H9 (cell line): ENCODE measurements around the gene HTRA3. TPM values are rescaled to one million over a fixed set of nuclear protein-coding genes. Genes with fewer than 3 reads are reported as not detected.

Source experiments
- DNase-seq: peaks from one replicate; pipeline ENCODE4 v3.0.0-alpha.2; 2017
- H2AFZ ChIP-seq: one replicate; pipeline ENCODE4 v1.6.1; 2013; ENCODE audit warnings: mild to moderate bottlenecking, low read length, control low read depth, moderate library complexity
- H2AK5ac ChIP-seq: 2 replicates; pipeline ENCODE4 v1.6.1; 2013; ENCODE audit warnings: low read length, control low read depth, mixed read lengths; ENCODE audit not compliant: insufficient read length
- H2BK120ac ChIP-seq: one replicate; pipeline ENCODE4 v1.6.1; 2013; ENCODE audit warnings: low read depth, mild to moderate bottlenecking, low read length, control low read depth, inconsistent platforms; ENCODE audit not compliant: poor library complexity, severe bottlenecking
- H2BK12ac ChIP-seq: 2 replicates; pipeline ENCODE4 v1.6.1; 2013; ENCODE audit warnings: low read length, control low read depth, mixed read lengths, low read depth; ENCODE audit not compliant: insufficient read length
- H2BK15ac ChIP-seq: 2 replicates; pipeline ENCODE4 v1.6.1; 2013; ENCODE audit warnings: low read depth, low read length, control low read depth
- H2BK20ac ChIP-seq: one replicate; pipeline ENCODE4 v1.6.1; 2013; ENCODE audit warnings: low read depth, mild to moderate bottlenecking, low read length, control low read depth, inconsistent platforms; ENCODE audit not compliant: poor library complexity, severe bottlenecking
- H2BK5ac ChIP-seq: 2 replicates; pipeline ENCODE4 v1.6.1; 2013; ENCODE audit warnings: low read length, control low read depth, mixed read lengths; ENCODE audit not compliant: insufficient read length
- H3K14ac ChIP-seq: 2 replicates; pipeline ENCODE4 v1.6.1; 2013; ENCODE audit warnings: low read length, control low read depth; ENCODE audit not compliant: insufficient read depth
- H3K18ac ChIP-seq: 2 replicates; pipeline ENCODE4 v1.6.1; 2013; ENCODE audit warnings: low read depth, mild to moderate bottlenecking, mixed read lengths, low read length, control low read depth; ENCODE audit not compliant: insufficient read length
- H3K23ac ChIP-seq: 2 replicates; pipeline ENCODE4 v1.6.1; 2013; ENCODE audit warnings: low read length, control low read depth, mixed read lengths, low read depth; ENCODE audit not compliant: insufficient read length
- H3K23me2 ChIP-seq: 2 replicates; pipeline ENCODE4 v1.6.1; 2013; ENCODE audit warnings: low read depth, mild to moderate bottlenecking, mixed read lengths, low read length, control low read depth; ENCODE audit not compliant: insufficient read length, poor library complexity, severe bottlenecking
- H3K27ac ChIP-seq: 2 replicates; pipeline ENCODE4 v1.5.1; 2013; ENCODE audit warnings: low read length, control low read depth, mixed read lengths, low read depth; ENCODE audit not compliant: insufficient read length
- H3K27me3 ChIP-seq: 2 replicates; pipeline ENCODE4 v1.6.1; 2013; ENCODE audit warnings: low read length, control low read depth, inconsistent platforms; ENCODE audit not compliant: insufficient read depth
- H3K4ac ChIP-seq: 2 replicates; pipeline ENCODE4 v1.6.1; 2013; ENCODE audit warnings: low read depth, mild to moderate bottlenecking, control low read depth, inconsistent platforms, low read length, moderate library complexity
- H3K4me1 ChIP-seq: 2 replicates; pipeline ENCODE4 v1.6.1; 2013; ENCODE audit warnings: low read length, control low read depth, inconsistent platforms; ENCODE audit not compliant: insufficient read depth
- H3K4me2 ChIP-seq: 2 replicates; pipeline ENCODE4 v1.6.1; 2013; ENCODE audit warnings: low read length, control low read depth, mixed read lengths; ENCODE audit not compliant: insufficient read length, insufficient read depth
- H3K56ac ChIP-seq: 2 replicates; pipeline ENCODE4 v1.6.1; 2013; ENCODE audit warnings: low read depth, mild to moderate bottlenecking, mixed read lengths, low read length, control low read depth; ENCODE audit not compliant: insufficient read length
- H3K79me1 ChIP-seq: 2 replicates; pipeline ENCODE4 v1.6.1; 2013; ENCODE audit warnings: low read depth, mild to moderate bottlenecking, moderate library complexity, low read length, control low read depth, inconsistent platforms; ENCODE audit not compliant: insufficient read depth, poor library complexity, severe bottlenecking
- H3K79me2 ChIP-seq: 2 replicates; pipeline ENCODE4 v1.6.1; 2013; ENCODE audit warnings: low read length, control low read depth, inconsistent platforms; ENCODE audit not compliant: insufficient read depth
- H3K9ac ChIP-seq: 2 replicates; pipeline ENCODE4 v1.6.1; 2013; ENCODE audit warnings: low read length, control low read depth, mixed read lengths; ENCODE audit not compliant: insufficient read length; ENCODE audit errors: extremely low read depth
- H3K9me3 ChIP-seq: one replicate; pipeline ENCODE4 v1.6.1; 2013; ENCODE audit warnings: low read depth, low read length, inconsistent platforms; ENCODE audit not compliant: control insufficient read depth
- H3T11ph ChIP-seq: one replicate; pipeline ENCODE4 v1.6.1; 2013; ENCODE audit warnings: mild to moderate bottlenecking, low read length, control low read depth, inconsistent platforms
- H4K20me1 ChIP-seq: one replicate; pipeline ENCODE4 v1.6.1; 2013; ENCODE audit not compliant: control insufficient read depth, insufficient read length, insufficient read depth
- H4K5ac ChIP-seq: 2 replicates; pipeline ENCODE4 v1.6.1; 2013; ENCODE audit warnings: low read depth, mild to moderate bottlenecking, mixed read lengths, low read length, control low read depth; ENCODE audit not compliant: insufficient read length
- H4K8ac ChIP-seq: replicated peaks from 2 replicates; pipeline ENCODE4 v1.6.1; 2013; ENCODE audit warnings: low read length, control low read depth, mixed read lengths, low read depth; ENCODE audit not compliant: insufficient read length
- H4K91ac ChIP-seq: 2 replicates; pipeline ENCODE4 v1.6.1; 2013; ENCODE audit warnings: low read depth, mild to moderate bottlenecking, moderate library complexity, mixed read lengths, low read length, control low read depth; ENCODE audit not compliant: insufficient read length
- H3K27ac Mint-ChIP-seq, 3 experiments: 2 replicates in 2 of 3; 3 replicates in 1 of 3; pipeline ENCODE4 v1.8.0; 2020 to 2021; ENCODE audit warnings: mixed read lengths in 3 of 3, mild to moderate bottlenecking in 1 of 3, moderate library complexity in 1 of 3
- H3K27me3 Mint-ChIP-seq: 2 replicates; pipeline ENCODE4 v1.8.0; 2021; ENCODE audit warnings: low read depth, mild to moderate bottlenecking, moderate library complexity, mixed read lengths
- H3K36me3 Mint-ChIP-seq, 3 experiments: 2 replicates in 2 of 3; 3 replicates in 1 of 3; pipeline ENCODE4 v1.8.0; 2020 to 2021; ENCODE audit warnings: low read depth in 3 of 3, mixed read lengths in 3 of 3; ENCODE audit not compliant: insufficient read depth in 1 of 3
- H3K4me1 Mint-ChIP-seq, 2 experiments: 2 replicates each; pipeline ENCODE4 v1.8.0; 2020; ENCODE audit warnings: mixed read lengths in 2 of 2
- H3K4me3 Mint-ChIP-seq, 2 experiments: 2 replicates in 1 of 2; 3 replicates in 1 of 2; pipeline ENCODE4 v1.8.0; 2020 to 2021; ENCODE audit warnings: mild to moderate bottlenecking in 2 of 2, mixed read lengths in 2 of 2, moderate library complexity in 1 of 2
- H3K9me3 Mint-ChIP-seq, 2 experiments: 2 replicates in 1 of 2; 3 replicates in 1 of 2; pipeline ENCODE4 v1.8.0; 2020; ENCODE audit warnings: mild to moderate bottlenecking in 2 of 2, mixed read lengths in 2 of 2, moderate library complexity in 1 of 2
- WGBS: extraction: QIAGEN DNeasy Blood & Tissue Kit; methylation state at CpG from one replicate; pipeline ENCODE4 v1.1.7; 2013; ENCODE audit warnings: missing lambda C conversion rate, low lambda C conversion rate, mixed read lengths; ENCODE audit not compliant: insufficient read length; ENCODE audit errors: extremely low coverage; 5-methylcytosine and 5-hydroxymethylcytosine counted together
- total RNA-seq: library from RNA; stranded (reverse); gene quantifications from 2 replicates; pipeline ENCODE4 v1.2.1, GENCODE V29; 2021
- TF ChIP-seq, protein P1 (sequence below): fragments of 200-600 bp; sonication (generic); conservative IDR thresholded peaks from 3 replicates; pipeline ENCODE4 v1.8.0; 2021; ENCODE audit warnings: antibody characterized with exemption, mild to moderate bottlenecking

HTRA3 gene
- total RNA-seq, 1 experiment from 2014 or later, result 3.0 TPM

DNA sequence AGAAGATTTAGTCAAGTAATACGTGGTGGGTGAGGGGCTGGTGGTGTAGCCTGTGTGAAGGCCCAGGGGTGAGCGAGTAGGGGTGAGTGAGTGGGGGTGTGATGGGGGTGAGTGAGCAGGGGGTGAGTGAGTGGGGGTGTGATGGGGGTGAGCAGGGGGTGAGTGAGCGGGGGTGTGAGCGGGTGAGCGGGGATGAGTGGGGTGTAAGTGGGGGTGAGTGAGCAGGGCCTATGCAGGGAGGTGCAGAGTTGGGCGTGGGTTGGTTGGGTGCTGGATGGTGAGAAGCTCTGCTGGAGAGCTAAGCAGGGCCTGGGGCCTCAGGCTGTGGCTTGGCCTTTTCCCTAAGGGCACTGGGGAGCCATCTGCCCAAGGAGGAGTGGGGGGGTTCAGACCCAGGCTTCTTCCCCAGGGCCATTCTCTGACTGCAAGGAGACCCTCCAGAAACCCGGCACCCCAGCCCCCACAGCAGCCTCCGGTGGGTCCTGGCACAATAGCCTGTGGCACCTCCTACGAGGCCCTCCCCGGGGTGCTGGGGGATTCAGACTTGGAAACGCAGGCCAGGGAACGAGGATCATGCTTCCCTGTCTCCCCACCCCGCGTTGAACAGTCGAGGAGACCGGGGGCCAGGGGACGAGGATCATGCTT is 40.1 kb upstream of the HTRA3 start:
- H3K4me1 Mint-ChIP-seq, result peaks cover 21 to 22% of the 10 kb centered on the region in 2 experiments
- H3K27ac Mint-ChIP-seq, result no peak overlapping the region
- WGBS, result no CpG with 5 or more reads among the region's 17 CpGs
- H3K9ac ChIP-seq, result no peak overlapping the region
- no peak overlapping the region for H3T11ph ChIP-seq
- no peaks in the 10 kb centered on the region for H3K9me3 Mint-ChIP-seq
- no peak overlapping the region for H2AK5ac ChIP-seq
- H2AFZ ChIP-seq, result no peak overlapping the region
- H3K27ac ChIP-seq, result no peak overlapping the region
- no peaks in the 10 kb centered on the region for H3K9me3 ChIP-seq
- TF ChIP-seq, protein P1, sequence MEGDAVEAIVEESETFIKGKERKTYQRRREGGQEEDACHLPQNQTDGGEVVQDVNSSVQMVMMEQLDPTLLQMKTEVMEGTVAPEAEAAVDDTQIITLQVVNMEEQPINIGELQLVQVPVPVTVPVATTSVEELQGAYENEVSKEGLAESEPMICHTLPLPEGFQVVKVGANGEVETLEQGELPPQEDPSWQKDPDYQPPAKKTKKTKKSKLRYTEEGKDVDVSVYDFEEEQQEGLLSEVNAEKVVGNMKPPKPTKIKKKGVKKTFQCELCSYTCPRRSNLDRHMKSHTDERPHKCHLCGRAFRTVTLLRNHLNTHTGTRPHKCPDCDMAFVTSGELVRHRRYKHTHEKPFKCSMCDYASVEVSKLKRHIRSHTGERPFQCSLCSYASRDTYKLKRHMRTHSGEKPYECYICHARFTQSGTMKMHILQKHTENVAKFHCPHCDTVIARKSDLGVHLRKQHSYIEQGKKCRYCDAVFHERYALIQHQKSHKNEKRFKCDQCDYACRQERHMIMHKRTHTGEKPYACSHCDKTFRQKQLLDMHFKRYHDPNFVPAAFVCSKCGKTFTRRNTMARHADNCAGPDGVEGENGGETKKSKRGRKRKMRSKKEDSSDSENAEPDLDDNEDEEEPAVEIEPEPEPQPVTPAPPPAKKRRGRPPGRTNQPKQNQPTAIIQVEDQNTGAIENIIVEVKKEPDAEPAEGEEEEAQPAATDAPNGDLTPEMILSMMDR, result no peak
- no peak overlapping the region for H3K4me3 Mint-ChIP-seq
- no peak overlapping the region for H4K5ac ChIP-seq
- no peak overlapping the region for H2BK5ac ChIP-seq
- H3K36me3 Mint-ChIP-seq, result no peaks in the 10 kb centered on the region
- H3K18ac ChIP-seq, result no peak overlapping the region
- no peak for DNase-seq
- no peak overlapping the region for H3K4ac ChIP-seq
- no peaks in the 10 kb centered on the region; the same call in 1 of the 2 replicates for H3K27me3 Mint-ChIP-seq
- no peaks in the 10 kb centered on the region for H3K79me2 ChIP-seq
- H4K8ac ChIP-seq, result no peak overlapping the region
- no peak overlapping the region for H3K56ac ChIP-seq
- no peaks in the 10 kb centered on the region for H4K20me1 ChIP-seq
- no peaks in the 10 kb centered on the region for H3K27me3 ChIP-seq
- no peak overlapping the region for H3K23ac ChIP-seq
- no peak overlapping the region for H3K4me2 ChIP-seq
- H2BK20ac ChIP-seq, result no peak overlapping the region
- H2BK12ac ChIP-seq, result no peak overlapping the region
- no peaks in the 10 kb centered on the region for H3K79me1 ChIP-seq
- no peak overlapping the region for H3K14ac ChIP-seq
- H2BK15ac ChIP-seq, result no peak overlapping the region
- no peaks in the 10 kb centered on the region for H3K23me2 ChIP-seq
- H2BK120ac ChIP-seq, result no peak overlapping the region
- H3K4me1 ChIP-seq, result peaks cover 4% of the 10 kb centered on the region
- H4K91ac ChIP-seq, result no peak overlapping the region
